ENCODE measurements around the gene ZFAND3.
A peak's percentile ranks its signal among the peaks of the same experiment; 100 is the strongest.
"Not testable (repeated sequence)": the region's sequence is repeated elsewhere in the genome, so short reads cannot be mapped to it uniquely, and the experiment has no call there.

ZFAND3 gene

DNA sequence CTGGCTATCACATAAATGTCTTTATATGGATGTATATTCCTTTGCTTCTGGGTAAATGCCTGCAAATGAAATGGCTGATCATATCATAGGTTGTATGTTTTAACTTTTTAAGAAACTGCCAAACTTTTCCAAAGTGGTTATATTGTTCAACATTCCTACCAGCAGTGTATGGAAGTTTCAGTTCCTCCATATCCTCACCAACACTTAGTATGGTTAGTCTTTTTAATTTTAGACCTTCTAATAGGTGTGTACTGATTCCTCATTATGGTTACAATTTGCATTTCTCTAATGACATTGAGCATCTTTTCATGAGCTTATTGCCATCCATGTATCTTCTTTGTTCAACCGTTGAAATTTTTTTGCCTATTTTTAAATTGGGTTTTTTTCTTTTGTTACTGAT is 155.4 kb downstream of the ZFAND3 start:
- no peak for DNase-seq

DNA sequence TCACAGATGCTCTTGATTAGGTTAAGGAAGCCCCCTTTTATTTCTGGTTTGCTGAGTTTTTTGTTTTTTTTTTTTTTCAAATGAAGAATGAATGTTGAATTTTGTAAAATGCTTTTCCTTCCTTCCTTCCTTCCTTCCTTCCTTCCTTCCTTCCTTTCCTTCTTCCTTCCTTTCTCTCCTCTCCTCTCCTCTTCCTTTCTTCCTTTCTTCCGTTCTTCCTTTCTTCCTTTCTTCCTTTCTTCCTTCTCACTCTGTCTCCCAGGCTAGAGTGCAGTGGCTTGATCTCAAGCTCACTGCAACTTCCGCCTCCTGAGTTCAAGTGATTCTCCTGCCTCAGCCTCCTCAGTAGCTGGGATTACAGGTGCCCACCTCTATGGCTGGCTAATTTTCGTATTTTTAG is 158.2 kb downstream of the ZFAND3 start:
- no peak for DNase-seq

DNA sequence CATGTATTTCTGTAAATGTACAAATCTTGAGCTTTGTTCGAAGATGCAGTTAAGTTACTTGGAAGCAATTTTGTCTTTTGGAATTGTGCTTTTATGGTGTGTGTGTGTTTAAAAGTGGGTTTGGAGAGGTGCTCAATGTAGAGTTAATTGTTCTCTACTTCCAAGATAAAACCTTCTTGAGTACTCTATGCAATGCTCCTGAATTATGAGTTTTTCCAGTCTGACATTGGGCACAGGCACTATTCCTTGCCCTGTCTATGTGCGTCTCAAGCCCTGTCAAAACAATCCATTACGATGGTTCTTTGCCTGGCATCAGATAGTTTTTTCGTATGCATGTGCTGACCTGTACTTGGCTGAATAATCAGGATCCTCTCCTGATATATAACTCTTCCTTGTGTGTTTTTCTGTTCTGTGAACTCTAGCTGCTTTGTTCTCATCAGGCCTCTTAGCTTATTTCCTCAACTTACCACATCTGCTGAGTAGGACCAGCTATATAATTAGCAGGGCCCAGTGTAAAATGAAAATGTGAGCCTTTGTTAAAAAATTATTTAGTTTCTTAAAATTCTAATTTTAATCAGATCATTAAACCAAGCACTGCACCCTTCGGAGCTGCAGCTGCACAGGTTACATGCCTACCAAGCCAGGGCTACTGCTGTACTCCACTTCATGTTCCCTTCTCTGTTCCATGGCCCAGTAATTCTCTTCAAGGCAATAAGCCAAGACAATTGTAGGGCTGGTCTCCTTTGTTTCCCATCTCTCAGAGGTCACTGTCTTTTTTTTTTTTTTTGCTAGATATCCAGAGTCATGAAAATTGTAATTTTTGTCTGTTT is 160.1 kb downstream of the ZFAND3 start:
- DNase-seq, result no peak

DNA sequence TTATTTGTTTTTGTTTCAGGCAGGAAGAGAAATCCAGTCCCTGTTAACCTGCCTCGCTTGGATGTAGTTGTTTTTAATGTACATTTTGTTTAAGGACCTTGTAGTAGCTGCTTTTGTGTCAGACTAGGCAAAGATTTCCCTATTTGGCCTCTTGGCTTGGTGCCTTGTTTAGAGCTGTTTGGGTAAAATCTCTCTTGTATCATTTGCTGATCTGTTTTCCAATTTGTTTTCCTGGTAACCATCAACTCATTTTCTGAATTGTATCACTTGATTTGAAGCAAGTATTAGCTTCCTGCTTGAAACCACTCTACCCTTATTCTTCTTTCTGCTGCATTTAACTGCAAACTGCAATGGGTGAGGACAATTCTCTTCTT is 160.7 kb downstream of the ZFAND3 start:
- DNase-seq, result no peak

DNA sequence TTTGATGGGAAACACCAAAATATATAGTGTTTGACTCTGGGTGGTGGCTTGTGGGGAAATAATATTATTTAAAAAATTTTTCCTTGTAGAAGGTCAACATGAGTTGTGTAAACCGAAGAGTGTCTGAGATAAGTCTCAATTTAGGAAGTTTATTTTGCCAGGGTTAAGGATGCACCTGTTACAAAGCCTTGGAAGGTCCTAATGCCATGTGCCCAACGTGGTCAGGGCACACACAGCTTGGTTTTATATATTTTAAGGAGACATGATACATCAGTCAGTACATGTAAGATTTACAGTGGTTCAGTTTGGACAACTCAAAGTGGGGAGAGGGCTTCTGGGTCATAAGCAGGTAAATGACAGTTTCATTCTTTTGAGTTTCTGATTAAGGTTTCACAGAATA is 162.1 kb downstream of the ZFAND3 start:
- DNase-seq, result no peak

DNA sequence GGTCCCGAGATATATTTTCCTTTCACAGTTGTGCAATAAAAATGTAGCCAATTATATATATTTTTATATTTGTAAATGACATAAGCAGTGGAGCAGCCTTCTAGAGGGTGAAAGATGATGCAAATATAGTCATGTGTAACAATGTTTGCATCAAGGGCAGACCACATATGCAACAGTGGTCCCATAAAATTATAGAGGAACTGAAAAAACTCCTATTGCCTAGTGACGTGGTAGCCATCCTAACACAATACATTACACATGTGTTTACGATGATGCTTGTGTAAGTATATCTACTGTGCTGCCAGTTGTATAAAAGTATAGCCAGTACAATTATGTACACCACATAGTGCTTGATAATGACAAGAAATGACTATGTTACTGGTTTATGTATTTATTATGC is 162.8 kb downstream of the ZFAND3 start:
- DNase-seq, result peak; percentile 72 to 80

DNA sequence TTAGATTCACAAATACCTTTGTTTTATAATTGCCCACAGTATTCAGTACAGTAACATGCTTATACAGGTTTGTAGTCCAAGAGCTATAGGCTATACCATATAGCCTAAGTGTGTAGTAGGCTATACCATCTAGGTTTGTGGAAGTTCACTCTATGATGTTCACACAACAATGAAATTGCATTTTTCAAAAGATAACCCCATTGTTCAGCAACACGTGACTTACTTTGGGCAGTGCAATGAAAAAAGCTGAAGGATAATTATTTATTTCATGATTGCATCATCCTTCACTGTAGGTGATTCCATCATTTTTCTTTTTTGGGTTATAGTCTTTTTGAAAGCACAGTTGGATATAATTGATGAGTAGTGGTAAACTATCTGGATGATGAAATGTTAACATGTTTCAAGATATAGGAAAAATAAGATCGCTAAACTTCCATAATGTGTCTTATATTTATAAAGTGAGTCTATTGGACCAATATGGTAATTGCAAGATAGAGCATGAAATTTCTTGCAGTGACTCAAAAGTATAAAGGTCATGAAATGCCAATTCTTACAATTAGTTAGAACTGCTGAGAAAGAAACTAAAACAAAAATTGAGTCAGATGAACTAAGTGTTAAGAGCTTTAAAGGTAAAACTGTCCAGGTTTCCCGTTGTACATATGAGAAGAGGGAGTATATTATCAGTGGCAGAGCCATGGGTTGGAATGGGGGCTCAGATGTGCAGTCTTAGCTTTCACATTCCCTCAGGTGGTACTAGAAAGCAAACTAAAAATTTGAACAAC is 164.4 kb downstream of the ZFAND3 start:
- DNase-seq, result no peak

DNA sequence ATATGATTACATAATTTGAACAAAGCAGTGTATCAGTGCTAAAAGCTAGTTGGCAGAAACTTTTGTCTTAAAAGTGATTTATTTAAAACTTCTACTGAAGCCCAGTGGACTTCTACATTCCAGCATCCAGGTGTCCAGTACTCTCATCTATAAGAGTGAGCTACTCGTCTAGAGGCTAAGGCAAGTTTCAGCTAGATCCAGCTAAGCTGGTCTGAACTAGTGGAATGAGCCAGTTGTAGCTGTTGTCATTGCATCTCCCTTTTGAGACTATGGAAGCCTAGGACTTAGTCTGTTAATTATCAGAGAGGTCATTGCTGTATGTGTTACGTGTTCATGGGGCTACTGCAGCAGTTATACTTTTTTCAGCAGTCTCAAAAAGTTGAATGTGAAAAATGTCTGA is 165.1 kb downstream of the ZFAND3 start:
- no peak for DNase-seq

DNA sequence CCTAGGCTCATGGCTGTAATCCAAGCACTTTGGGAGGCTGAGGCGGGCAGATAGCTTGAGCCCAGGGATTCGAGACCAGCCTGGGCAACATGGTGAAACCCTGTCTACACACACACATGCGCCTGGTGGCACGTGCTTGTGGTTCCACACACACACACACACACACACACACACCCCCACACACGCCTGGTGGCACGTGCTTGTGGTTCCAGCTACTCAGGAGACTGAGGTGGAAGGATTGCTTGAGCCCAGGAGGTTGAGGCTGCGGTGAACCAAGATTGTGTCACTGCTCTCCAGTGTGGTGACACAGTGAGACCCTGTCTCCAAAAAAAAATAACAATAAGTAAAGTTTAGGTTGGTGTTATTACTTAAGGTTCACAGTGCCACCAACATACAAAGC is 165.8 kb downstream of the ZFAND3 start:
- no peak for DNase-seq

DNA sequence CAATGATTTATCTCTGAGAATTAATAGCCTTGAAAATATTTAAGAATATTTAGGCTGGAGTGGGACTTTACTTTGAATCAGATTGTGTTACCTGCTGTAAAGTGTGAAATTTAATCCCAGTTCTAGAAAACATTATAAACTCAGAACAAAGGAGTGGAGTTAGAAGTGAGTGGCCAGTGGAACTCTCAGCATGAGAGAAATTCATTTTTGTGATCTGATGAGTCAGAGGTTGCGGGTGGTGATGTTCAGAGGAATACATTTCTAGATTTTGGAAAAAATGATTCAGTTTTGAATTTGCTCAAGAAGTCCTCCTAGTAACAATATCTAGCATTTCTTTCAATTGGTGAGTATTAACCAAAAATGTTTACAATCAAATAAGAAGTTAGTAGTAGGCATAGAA is 167.5 kb downstream of the ZFAND3 start:
- DNase-seq, result peak in 1 of 2 donors; percentile 21

DNA sequence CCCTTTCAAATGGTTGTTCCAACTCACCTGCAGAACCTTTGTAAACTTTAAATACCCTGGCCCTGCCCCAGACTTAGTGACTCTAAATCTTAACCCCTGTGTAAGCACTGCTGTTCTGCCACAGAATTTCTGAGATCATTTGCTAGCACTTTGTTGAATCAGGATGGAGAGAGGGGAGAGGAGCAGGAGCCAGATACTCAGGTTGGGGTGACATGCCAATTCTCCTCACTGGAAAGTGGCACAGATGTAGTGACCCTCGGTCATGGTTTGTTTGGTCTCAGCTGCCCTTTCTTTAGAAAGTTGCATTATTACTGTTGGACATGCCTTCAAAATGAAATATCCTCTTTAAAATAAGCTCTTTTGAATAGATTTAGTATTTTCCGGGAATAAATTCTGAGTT is 168.0 kb downstream of the ZFAND3 start:
- no peak for DNase-seq

DNA sequence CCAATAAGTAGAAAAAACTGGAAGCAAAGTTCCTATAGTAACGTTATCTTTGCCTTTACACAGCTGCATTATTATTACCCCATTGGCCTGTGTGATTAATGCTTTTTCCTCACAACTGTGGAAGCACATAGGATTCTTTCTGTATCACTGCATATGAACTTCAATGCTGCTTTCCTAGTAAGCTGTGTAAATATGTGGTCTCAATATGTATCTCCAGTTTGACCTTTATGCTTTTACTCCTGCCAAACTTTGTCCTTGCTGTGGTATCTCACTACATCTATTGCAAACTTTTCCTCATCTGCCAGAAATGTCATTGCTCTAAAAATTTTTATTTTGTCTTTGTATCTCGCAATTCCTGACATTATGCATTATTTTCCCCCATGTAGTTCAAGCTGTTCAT is 168.6 kb downstream of the ZFAND3 start:
- DNase-seq, result no peak

DNA sequence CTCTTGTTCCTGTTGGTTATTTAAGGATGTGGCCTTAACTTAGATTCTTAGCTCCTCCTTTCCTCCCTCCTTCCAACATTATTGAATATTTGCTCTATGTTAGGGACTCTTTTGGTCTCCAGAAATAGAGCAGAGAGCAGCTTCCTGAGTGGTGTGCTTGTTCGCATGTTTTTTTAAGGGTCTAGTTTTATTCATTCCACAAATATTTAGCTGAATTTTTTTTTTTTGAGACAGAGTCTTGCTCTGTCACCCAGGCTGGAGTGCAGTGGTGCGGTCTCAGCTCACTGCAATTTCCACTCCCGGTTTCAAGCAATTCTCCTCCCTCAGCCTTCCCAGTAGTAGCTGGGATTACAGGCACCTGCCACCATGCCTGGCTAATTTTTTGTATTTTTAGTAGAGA is 169.2 kb downstream of the ZFAND3 start:
- DNase-seq, result no peak

DNA sequence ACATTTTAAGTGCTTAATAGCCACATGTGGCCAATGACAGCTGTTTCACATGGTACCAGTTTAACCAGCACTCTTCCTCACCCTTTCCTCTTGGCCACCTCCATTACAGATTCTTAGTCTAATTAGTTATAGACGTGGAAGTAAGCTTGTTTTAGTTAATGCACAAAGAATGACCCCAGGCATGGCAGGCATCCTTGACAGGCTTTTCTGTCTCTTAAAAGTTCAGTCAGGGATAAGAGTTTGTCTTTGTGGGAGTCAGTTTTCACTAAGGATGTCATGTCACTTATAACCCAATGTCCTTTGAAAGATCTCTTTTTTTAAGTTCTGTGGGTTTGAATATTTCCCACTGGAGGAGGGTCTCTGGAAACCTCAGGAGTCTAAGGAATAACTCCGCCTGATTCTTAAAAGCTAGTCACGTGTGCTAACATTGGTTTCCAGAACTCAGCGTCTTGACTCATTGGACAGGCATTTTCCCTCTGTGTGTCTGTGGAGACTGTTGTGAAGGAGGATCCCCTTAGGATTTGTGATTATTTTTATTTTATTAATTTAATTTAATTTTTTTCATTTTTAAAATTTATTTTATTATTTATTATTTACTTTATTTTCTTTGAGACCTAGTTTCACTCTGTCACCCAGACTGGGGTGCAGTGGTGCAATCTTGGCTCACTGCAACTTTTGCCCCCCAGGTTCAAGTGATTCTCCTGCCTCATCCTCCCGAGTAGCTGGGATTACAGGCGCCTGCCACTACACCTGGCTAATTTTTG is 171.4 kb downstream of the ZFAND3 start:
- no peak for DNase-seq

DNA sequence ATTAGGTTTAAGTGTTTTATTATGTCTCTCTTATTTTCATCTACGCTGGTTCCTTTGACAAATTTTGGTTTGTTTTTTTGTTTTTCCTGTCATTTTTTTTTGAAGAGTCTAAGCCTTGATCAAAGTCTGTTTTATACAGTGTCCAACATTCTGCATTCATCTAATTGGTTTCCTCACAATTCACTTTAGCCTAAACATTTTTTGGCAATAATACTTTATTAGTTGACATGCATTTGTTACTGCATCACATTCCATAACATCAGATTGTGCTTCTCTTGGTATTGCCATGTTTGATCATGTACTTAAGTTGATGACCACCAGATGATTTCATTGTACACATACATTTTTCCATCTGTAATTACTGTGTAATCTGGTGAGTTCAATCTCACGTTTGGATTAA is 173.2 kb downstream of the ZFAND3 start:
- no peak for DNase-seq

DNA sequence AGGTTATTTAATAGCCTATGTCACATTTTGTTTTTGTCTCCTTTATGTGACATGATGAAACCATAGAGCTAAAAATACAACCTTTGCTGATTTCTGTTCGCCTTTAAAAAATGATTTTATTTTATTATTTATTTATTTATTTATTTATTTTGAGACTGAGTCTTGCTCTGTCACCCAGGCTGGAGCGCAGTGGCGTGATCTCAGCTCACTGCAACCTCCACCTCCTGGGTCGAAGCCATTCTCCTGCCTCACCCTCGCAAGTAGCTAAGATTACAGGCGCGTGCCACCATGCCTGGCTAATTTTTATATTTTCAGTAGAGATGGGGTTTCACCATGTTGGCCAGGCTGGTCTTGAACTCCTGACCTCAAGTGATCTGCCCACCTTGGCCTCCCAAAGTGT is 173.7 kb downstream of the ZFAND3 start:
- not testable (repeated sequence) for DNase-seq

DNA sequence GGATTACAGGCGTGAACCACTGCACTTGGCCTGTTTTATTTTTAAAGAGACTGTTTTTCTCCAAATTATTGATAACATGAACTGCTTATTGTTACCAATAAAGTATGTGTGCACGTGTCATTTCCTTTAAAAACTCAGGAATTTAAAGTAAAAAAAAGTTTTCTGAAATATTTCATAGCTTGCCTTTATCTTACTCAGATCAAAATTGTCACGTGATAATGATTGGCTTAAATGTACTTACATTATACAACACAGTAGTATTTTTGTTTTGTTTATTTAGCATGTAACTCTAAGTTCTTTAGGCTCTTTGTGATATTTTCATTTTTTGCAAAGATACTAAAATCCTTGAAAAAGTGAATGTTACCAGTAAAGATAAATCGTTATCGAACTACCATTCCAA is 174.1 kb downstream of the ZFAND3 start:
- no peak for DNase-seq

DNA sequence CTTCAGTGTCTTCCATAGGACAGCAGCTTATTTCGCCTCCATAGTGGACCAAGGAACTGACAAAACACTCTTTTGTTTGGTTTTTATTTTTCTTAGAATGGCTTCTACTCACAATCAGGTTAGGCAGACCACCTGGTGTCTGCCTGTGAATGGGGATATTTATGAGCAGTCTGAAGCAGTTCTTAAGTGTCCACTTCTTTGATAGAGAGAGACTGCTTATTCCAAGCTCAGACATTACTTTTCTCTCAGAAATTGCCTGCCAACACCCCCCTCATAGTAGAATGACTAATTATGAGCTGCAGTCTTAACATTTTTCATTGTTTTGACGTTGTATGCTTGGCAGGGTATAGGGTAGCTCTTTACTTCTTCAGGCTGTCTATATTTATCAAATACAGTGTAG is 174.7 kb downstream of the ZFAND3 start:
- no peak for DNase-seq

DNA sequence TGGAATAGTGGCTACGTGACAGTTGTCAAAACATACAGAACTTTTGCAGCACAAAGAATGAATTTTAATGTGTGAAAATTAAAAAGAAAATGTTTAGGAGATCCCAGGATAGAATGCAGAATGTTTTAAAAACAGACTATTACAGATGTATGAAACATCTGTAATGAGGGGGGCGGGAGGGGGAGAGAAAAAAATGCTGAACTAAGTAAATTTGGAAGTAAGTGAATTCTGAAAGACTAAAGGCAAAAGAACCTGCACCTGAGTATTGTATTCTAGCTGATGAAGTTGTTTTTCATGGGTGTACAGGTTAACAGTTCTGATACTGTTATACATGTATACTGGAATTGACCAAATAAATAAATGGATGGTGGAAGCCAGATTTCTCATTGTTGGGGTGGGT is 178.8 kb downstream of the ZFAND3 start:
- no peak for DNase-seq

DNA sequence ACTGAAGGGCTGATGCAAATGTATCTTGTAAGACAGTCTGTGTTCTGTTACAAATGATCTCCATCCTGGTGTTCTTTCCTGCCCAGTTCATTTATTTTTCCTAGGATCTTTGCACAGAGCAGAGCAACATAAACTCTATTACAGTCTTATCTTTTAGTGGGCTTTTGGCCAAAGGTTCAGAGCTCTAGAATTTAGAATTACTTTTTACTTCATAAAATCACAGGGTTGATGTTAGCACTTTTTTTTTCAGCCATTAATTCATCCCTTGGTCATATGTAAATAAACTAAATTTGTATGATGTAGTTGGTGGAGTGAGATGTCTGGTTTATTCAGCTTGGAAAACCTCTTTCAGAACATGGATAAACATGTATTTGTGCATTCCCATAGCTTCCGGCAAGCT is 181.9 kb downstream of the ZFAND3 start:
- DNase-seq, result no peak

DNA sequence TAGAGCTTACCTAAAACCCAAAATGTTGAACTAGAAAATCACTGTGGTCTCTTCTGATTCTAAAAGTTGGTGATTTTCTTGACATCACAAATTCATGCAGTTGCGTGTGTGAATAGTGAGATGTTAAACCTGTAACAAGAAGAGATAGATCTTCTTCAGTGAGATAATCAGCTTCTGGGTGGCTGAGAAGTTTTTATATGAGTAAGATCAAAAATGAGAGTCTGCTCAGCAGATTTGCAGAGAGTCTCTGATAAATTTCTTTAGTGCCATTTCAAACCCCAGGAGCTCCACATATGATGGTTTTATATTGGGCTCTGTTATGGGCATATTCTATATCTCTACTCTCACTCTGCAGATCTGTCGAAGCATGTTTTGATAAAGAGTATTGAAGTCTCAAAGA is 185.4 kb downstream of the ZFAND3 start:
- DNase-seq, result no peak

DNA sequence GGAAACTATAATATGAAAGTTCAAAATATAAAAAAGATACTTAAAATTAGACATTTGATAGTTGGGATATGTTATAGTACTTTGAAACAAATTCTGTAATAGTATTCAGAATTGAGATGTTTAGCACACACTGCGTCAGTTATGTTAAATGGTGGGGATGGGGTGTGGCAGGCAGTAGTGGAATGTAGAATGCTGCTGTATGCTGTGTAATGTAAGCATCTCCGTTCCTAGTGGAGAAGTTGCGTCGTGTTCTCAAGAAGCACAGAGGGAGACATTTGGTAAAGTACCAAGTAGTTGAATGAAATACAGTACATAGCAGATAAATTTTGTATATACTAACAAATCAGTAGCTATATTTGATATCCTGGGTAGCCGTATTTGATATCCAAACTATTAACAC is 192.4 kb downstream of the ZFAND3 start:
- DNase-seq, result no peak

DNA sequence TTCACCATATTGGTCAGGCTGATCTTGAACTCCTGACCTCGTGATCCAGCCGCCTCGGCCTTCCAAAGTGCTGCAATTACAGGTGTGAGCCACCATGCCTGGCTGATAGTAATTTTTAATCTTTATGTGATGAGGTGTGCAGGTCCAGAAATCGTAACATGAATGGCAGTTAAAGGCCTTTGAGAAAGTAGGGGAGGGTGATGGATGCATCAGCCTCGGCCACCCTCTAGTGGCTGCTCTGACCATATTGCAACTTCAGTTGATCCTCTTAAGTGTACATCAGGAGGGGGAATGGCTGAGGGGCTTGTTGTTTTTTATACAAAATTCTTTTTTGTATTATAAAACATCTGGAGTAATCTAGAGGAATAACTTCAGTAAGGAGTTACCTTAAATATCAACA is 193.0 kb downstream of the ZFAND3 start:
- DNase-seq, result peak in 1 of 2 donors; percentile 31

DNA sequence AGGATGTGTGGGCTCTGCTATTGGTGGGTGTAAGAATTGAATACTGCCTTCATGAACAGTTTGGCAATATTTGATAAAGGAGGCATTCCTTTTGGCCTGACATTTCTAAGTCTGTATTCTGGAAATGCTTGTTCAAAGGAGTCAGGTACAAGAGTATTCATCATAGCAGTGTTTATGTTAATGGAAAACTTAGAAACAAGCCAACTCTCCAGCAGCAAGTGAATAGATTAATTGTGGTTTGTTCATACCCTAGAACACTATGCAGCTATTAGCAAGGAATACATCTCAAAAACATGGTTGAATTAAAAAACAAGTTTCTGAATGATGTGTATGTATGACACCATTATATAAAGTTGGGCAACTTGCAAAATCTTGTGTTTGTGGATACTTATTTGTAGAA is 195.8 kb downstream of the ZFAND3 start:
- DNase-seq, result no peak

Measured in inflammatory macrophage treated with lipopolysaccharide for 1 hour (primary cell).